ENCODE results near the gene ABCA1.
"Not testable (repeated sequence)": the region's sequence is repeated elsewhere in the genome, so short reads cannot be mapped to it uniquely, and the experiment has no call there.

GRCh38 chr9:104935501-104935810 lies 7.5 kb upstream of the ABCA1 start:
- TF ChIP-seq CTCF, POLR2A (IDR thresholded peaks at IDR 0.05): not testable (repeated sequence)

All from Peyer's patch (tissue), 4 donors.